Measurements from ENCODE around the gene CACNA1C.

The CACNA1C gene

DNA sequence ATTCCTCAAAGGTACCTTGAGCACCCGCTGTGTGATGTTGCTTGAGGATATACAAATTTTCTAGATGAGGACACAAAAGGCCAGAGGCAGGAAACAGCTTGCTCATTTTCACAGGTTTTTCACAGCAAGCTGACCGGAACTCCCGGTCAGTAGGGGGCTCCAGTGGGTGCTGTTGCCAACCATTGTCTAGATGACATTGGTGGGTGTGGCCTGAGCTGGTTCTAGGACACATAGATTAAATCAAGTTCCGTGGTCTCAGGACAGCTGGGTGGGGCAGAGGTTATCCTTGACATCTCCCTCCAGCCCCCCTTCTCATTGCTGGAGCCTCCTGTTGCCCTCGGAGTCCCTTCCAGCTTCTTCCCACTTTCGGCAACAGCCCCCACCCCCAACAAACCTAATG lies 588.4 kb downstream of the CACNA1C start:
- no peak for DNase-seq

DNA sequence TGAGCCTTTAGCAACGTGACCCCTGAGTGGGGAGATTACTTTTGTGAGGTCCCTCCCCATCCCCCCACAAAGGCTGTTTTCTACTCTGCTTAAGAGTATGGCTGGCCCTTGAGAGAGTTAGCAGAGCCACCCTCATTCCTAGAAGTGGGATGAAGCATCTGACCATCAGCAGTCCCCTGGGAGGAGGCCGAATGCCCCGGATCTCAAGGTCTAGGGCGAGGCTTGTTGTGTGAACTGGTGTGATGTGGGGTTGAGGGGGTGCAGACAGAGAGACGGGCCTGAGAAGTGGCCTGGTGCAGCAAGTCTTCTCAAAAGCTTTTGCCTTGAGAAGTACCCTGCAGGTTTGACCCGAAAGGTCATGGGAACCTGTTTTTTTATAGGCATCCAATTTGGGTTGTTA lies 589.0 kb downstream of the CACNA1C start:
- no peak for DNase-seq

DNA sequence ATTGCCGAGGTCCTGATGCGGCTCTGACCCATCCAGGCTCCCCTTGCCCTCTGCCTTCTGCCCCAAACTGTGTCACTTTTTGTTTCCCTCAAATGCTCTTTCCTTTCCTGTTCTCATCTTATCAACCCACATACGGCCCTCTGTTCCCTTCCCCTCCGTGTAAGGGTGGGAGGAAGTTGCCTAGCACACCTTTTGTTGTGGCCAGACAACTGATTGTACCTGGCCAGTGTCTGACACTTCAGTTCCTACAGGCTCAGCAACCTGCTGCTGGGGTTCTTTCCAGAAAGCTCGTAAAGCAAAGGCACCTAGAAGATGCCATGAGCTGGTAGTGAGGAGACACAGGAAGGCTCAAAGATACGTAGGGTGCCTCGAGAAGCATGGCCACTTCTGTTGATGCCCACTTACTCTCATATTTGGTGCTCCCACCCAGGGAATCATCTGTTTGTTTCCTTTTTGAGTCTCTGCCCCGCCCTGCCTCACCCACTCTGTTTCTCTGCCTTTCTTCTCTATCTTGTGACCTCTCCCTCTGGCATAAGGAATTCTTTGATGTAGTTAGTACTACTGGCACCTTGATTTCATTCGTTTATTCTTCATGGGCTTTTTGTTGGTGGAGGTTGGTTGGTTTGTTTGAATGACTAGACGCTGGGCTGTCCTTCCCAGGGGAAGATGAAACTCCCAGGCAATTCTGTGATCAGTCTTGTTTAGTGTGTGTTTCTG lies 589.5 kb downstream of the CACNA1C start:
- DNase-seq = no peak

DNA sequence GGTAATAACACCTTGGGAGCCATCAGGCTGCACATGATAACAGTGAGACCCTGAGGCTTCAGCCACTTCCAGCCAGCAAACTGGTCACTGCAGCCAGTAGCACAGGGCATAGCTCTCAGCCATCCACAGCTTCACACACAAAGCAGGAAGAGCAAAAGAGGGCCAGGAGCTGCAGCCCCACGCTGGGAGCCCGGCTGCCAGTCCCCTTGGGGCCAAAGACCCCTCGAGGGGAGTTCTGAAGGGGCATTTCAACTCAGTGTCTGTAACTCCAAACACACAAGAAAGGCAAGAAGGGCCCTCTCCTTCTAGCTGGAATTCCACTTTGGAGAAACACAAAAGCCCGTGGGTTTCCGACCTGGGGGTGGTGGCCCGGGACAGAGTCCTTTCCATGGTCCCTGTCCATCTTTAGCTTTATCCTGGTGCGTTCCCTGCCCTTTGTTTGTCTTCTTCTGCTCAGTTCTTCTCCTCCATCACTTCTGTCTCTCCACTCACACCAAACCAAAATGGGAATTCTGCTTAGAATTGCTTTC lies 590.2 kb downstream of the CACNA1C start:
- DNase-seq = no peak

DNA sequence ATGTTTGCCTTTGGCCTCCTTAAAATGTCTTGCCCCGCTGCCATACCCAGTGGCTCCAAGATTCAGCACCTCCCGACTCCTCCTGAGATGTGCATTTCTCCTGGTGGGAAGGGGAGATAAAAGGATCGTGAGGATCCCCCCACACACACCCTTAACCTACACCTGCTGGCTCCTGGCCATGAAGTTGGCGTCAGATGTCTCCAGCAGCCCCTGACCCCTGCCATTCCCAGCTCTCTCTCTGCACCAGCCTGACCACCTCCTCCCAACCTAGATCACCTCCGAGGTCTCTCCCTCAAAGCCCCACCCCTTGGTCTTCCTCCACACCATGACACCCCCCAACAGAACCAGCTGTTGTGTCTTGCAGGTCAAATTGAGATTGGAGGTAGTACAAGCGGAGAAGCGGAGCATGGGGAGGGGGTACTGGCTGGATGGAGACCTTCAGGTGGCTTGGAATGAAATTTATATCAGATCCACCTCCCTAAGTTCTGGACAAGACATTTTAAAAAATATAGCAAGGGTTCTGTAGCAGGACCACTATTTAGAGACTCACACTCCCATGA lies 590.9 kb downstream of the CACNA1C start:
- DNase-seq = no peak

DNA sequence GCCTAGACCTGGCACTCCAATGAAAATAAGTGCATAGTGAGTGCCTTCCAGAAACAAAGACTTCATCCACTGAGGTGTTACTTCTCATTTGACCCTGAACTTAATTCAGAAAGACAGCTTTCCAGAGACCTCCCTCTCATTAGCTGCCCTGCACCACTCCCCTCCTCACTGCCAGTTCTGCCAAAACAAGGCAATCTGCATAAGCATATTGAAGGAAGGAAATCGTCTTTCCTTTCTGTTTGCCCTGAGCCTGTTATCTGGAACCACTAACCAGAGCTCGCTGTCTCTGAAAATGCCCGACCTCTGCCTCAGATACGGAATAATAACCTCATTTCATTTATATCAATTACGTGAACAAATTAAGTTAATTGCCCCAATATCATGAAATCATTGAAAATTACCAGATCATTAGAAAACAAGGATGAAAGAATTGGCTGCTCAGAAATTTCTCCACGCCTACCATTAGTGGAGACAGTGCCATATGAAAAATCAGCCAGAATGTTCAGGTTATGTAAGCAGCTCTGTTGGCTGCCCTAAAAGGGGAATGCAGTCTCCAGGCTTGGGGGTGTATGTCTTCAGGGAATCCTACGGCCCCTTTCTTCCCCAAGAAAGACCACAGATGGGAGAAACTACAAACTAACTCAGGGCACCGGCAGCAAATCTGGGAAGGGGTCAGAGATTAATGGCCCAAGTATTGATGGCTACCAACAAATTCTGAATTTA lies 592.1 kb downstream of the CACNA1C start:
- DNase-seq = no peak

DNA sequence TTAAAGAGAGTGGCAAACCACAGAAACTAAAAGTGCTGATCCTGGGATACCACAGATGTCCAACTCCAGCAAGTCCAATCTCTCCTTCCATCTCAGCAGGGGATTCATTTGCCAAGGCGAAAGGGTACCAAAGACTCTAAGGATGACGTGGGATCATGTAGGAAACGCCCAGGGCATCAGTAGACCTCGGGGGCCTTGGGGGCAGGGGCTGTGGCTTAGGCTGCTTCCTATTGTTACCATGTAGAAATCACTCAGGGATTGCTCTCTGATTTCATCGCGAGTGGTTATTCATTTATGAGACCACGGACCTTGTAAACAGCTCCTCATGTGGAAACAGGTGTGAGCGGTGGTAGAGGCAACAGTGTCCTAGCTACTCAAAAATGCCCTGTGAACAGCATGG lies 592.7 kb downstream of the CACNA1C start:
- DNase-seq = no peak

DNA sequence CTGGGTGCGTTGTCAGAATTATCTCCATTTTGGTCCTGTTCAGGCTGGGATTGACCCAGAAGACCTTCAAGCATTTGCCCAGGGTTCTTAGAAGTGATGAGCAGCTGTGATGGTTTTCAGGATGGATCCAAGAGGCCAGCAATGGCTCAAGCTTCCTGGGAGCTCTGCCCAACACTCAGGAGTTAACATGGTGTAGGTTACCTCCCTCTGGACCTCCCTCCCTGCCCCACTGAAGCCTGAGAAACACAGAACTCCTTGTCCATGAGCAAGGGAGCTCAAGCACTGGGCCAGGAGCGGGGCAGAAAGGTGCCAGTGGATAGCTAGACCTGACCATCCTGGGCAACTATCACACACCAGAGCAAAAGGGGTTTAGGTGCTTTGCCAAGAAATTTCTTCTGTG lies 593.6 kb downstream of the CACNA1C start:
- DNase-seq = no peak

DNA sequence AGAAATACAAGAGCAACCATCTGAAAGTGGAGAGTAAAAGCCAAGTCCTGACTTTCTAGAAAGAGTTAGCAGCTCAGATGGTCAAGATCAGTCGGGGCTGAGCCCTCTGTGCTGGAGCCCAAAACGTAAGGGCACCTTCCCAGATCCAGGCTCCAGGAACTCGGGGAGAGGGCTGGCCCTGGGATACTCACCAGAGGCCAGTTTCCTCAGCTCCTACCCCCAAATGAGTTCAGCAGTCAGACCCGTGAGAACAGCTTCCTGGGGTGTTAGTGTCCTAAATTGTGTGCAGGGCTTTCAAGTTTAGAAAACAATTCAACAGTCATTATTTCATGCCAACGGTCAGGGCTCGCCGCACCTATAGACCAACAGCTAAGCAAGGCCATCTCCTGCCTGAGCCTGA lies 594.4 kb downstream of the CACNA1C start:
- no peak for DNase-seq

DNA sequence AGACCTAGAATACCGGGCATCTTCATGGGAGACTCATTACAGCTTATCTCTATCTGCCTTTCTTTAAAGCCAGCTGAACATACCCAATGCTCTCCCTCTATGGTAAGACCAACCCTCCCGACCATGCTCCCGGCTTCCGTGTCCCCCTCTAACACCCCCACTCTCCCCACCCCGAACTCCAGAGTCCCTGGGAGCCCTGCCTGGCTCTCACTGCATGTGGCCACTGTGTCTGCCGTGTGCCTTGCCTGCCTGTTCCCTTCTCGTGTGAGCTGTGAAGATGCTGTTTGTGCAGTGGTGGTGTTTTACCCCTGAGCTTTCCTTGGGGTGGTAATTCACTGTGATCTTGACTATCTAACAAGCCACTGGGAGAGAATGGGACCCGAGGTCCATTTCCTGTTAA lies 595.6 kb downstream of the CACNA1C start:
- DNase-seq = no peak

DNA sequence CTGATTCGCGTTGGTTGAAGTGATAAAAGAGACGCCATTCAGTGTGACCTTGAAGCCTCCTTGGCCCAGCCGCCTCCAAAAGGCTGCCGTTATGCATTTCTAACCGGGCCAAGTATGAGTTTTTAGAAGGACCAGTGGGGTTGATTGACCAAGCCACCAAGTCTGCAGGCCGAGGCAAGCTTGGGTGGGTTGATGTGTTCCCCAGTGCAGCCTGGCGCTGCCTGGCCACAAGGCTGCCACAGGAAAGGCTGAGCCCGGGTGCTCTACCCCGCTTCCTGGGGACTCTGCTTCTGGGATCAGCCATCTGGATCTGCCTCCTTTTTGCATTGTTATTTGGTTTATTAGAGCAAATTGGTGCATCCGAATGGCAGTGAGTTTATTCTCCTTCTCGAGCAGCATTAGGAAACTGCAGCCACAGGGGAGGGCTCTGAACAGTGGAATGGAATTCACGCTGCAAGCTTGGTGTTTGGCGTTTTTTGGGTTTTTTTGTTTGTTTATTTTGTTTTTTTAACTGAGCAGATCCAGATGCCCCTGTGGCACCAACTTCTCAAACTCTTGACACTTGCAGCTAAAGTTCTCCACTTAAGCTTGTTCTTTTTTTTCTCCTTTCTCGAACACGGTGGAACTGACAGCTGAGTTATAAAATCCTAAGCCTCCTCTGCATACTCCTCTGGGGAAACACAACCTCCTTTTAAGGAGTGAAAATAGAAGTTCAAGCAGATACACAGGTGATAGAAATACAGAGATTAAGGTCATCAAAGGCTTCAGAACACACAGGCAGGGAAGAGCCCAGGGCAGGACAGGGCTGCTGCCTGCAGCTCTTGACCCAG lies 596.6 kb downstream of the CACNA1C start:
- DNase-seq = no peak

DNA sequence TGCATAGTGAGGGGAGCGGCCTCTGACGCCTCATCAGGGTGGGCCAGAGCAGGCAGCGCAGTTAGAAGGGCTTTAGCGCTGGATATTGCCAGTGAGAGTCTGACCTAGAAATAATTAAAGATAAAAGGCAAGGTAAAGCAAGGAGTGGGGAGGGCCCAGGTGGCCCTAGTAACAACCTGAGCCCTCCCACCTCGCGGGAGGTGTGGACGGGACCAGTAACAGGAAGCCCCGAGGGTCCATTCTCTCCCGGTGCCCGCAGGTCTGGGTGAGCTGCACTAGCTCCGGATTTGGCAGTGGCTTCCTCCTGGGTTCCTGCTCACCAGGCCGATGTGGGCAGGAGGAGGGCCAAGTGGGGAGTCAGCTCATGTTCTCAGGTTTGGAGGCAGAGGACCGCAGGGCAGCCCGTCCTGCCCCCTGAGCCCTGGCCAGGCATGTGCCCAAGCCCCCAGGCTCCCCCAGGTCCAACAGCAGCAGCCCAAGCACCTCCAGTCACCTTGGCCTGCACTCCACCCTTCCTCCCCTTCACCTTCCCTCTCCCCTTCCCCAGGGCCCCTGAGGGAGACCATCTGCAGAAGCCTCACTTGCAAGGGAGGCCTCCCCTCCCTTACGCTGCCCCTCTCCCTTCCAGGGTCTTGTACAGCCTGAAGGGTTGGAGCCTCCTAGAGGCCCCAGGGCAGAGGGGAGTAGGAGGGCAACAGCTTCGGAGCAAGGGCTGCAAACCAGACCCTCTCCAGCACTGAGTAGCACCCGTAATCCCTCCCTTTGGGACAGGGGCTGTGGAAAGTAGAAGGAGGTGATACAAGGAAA lies 597.7 kb downstream of the CACNA1C start:
- DNase-seq = no peak

DNA sequence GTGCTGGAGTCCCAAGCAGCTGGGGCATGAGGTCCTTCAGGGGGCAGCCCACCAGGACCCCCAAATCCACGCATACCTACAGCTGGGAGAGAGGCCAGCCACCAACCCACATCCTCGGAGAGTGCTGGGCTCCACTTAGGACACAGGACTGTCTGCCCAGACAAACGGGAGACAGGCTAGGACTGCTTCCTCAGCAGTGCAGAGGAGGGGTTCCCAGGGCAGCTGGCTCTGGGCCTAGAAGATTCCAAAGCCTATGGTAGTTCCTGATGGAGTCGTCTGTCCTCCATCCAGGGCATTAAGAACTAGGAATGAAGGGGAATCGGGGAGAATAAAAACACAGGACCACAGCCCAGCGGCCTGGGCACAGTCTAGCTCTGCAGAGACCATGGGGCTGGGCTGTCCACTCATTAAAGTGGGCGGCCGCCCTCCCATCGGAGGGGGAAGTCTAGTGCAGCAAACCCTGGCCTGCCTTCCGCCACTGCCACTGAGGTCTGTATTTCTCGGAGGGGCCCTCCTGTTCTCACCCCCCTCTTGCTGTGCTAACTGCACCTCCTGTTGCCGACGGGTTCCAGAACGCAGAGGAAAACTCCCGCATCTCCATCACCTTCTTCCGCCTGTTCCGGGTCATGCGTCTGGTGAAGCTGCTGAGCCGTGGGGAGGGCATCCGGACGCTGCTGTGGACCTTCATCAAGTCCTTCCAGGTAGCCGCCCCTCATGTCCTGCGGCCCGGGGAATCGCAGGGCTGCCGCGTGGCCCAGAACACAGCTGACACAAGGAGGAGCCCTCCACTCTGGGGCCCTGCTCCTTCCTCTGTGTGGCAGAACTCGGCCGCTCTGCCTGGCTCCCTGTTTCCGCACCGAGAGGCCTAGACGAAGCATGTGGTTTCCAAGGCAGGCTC lies 598.5 kb downstream of the CACNA1C start:
- DNase-seq = no peak

DNA sequence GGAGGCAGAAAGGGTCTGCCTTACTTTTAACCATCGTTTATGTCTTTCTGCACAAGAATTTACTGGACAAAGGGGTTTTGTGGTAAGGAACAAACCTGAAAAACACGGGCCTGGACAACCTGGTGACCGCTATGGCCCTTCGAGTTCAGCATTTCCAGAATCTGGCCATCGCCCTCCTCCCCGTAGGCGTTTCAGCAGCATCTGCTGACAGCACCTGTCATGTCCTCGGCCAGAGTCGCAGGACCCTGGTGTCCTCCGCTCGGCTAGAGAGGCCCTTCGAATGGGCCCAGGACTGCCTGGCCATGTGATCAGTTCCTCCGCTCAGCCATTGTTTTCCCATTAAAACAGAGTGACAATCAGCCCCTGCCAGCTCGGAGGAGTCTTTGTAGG lies 599.2 kb downstream of the CACNA1C start:
- DNase-seq = no peak

DNA sequence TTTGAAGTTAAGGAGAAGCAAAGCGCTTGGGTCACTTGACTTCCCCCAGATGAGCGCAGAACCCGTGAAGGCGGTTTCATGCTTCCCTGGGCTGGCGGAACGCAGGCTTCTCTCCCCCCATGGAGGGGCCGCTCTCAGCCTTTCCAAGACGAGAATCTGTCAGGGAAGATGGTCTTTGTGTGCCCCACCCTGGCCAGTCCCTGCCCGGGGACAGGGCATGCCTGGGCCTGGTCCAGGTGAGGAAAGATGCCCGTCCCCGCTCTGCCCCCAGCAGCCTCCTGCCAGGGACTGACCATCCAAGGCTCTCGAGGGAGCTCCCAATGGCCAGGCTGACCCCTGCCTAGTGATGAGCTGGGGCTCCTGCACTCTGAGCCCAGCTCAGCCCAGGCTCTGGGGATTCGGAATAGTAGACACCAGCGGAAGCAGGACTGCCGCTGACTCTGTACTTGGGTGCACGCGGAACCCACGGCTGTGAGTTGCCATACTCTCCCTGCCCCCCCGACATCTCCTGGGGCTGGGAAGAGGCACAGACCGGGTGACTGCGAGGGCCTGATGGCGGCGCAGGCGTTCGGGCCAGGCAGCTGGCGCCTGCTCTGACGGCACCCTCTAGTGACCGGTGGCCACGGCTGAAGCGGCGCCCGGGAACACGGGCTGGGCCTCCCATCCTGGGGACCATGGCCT lies 599.8 kb downstream of the CACNA1C start:
- DNase-seq = no peak

DNA sequence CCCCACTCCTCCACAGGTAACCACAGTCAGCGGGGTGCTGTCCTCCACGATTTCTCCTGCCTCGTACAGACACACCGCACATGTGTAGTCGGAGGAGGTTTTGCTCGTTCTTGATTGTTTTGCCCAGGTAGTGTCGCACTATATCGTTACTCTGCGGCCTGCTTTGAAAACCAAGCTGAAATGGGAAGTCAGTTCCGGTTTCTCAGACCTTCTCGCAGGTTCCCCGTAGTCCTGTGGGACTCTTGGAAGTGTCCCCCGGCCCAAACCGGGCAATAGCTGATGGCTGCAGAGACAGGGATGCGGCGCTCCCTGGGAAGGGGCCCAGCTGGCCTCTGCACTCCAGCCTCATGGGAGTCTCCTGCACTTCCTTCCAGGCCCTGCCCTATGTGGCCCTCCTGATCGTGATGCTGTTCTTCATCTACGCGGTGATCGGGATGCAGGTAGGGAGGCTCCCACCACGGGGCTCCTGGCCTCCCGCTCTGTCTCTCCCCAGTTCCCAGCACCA lies 600.7 kb downstream of the CACNA1C start:
- DNase-seq = no peak

DNA sequence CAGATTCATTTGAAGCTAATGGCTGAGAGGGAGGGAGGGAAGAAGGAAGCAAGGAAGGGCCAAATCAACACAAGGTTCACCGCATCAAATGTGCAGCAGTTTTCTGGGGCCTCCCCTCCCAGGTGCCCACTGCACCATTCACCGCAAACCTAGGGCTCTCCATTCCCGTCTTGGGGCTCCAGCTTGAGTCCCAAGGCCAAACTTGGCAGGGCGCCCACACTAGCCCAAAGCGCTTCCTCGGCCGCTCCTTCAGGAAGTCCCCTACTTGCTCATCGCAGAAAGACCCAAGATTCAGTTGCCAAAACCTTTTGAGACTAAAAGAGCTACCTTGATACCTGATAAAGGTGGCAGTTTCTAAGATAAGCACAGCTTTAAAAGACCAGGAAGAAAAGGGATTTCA lies 601.5 kb downstream of the CACNA1C start:
- no peak for DNase-seq

DNA sequence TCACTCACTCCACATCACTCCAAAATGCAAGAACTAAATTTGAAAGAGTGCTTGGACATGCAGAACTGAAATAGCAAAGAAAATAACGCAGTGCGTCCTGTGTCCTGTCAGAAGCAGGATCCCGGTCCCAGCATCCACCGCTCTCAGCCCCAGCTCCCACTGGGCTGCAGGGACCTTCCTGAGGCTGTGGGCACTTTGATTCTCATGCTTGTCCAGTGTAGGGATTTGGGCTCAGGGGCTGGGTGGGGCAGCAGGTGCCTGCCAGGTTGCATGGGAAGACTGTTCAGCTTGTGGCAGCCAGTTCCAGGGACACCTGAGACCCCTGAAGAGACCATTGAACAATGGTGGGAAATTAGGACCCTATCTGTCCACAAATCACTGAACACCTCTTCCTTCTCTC lies 602.0 kb downstream of the CACNA1C start:
- no peak for DNase-seq

DNA sequence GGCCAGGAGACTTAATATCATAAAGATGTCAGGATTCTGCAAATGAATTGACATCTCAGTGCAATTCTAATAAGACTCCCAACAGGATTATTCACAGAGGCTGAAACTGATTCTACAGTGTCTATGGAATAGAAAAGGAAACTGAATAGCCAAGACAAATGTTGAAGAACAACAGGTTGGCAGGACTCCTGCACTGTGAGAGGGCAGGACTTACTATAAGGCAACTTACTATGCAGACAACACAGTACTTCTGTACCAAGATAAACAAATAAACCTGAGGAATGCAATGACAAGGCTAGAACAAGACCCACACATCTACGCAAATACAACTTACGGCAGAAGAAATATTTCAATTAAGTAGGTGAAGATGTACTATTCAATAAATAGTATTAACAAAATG lies 609.7 kb downstream of the CACNA1C start:
- DNase-seq = no peak

Measured in NCI-H2171 (cell line).